NCI-H2227 (cell line): ENCODE measurements around the gene FHIP1A.
"Not testable (repeated sequence)": the region's sequence is repeated elsewhere in the genome, so short reads cannot be mapped to it uniquely, and the experiment has no call there.

Experiments
- DNase-seq: peaks from one replicate; lab custom pipeline; 2025; ENCODE audit not compliant: unreplicated experiment; lab: John Stamatoyannopoulos, UW

Gene FHIP1A

GRCh38 chr4:151408630-151409469, at the start of gene FHIP1A:
TSS of gene FHIP1A (plus strand) at chr4:151409176. CDS start at chr4:151566260, 157,084 bp downstream.
- DNase-seq, result peak; percentile 55

DNA sequence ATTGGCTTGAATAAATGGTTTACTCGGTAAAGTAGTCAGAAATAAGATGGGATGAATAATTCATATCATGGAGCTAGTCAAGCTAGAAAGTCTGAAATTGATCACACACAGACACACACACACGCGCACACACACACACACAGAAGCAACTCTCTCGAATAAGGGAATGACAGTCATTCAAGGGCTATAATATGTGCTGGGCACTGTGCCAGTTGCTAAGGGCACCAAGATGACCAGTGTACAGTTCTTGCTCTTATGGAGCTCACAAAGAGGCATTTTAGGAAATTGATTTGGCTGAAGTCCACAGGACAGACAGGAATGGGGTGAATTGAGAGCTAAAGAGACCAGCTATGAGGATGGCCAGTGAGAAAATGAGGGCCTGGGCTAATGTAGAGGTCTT, 49.4 kb upstream of the FHIP1A start:
- DNase-seq, result peak; percentile 52

GRCh38 chr4:151361126-151361525, 47.9 kb upstream of the FHIP1A start:
- DNase-seq, result no peak

GRCh38 chr4:151361966-151362365, 47.0 kb upstream of the FHIP1A start:
- DNase-seq, result no peak

DNA sequence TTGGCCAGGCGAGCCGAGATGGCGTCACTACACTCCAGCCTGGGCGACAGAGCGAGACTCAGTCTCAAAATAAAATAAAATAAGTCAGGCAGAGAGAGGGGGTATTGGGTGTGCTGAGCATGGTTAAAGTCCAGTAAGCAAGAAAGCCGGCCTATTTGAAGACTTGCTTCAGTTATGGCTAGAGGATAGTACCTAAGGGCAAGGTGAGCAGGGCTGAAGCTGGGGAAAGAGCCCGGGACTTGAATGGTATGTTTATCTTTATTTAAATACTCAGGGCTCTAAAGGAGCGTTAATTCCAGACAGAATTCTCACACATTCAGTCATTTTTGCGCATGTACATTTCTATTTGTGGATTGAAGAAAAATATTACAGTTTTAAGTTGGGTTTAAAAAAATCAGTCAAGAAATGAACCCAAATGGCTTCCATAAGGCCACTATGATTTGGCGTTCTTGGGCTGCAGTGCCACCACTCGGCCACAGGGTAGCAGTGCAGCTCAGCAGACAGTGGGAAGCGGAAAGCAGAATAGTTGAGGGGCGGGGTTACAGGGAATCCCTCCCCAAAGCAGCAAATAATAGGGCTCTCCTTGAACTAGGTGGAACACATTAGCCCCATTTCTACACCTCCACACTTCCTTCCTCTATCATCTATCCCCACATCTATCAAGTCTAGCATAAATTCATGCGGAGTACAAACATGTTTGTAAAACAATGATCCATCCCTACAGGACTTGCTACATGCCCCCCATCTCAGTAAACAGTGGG, 46.4 kb upstream of the FHIP1A start:
- peak; percentile 86 for DNase-seq

DNA sequence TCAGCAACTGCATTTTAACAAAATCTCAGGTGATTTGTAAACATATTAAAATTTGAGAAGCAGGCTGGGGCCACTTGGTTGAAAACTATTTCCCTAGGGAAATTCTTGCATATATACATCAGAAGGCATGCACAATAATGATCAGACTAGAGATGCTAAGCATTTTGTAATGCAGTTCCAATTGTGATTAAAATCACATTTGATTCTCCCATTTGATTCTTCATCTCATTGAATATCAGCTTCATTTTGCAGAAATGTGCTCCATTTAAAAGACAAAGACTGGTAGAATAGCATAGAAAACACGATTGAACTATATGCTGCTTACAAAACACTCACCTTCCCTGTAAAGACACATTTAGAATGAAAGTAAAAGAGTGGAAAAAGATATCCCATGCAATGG, 32.4 kb upstream of the FHIP1A start:
- no peak for DNase-seq

DNA sequence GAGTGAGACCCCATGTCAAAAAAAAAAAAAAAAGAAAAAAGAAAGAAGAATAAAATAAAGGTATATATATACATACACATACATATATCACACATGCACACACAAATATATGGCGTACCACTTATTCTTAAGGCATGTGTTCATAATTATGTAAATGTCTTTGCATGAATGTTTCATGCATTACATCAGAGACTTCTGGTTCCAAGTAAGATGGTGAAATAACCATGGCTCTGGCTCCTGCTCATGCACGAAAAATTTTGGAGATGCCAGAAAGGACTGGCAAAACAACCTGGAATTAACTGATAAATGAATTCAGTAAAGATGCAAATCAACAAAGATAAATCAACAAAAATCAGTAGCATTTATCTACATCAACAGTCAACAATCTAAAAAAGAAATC, 19.7 kb upstream of the FHIP1A start:
- DNase-seq, result no peak

DNA sequence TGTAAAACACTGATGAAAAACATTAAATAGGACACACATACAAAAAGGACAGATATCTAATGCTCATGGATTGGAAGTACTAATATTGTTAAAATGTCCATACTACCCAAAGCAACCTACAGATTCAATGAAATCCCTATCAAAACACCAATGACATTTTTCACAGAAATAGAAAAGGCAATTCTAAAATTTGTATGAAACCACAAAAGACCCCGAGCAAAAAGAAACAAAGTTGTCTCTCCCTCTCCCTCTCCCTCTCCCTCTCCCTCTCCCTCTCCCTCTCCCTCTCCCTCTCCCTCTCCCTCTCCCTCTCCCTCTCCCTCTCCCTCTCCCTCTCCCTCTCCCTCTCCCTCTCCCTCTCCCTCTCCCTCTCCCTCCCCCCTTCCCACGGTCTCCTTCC, 19.2 kb upstream of the FHIP1A start:
- not testable (repeated sequence) for DNase-seq

- no peak for DNase-seq
Measured at GRCh38 chr4:151395873-151396272, 13.1 kb upstream of the FHIP1A start.

DNA sequence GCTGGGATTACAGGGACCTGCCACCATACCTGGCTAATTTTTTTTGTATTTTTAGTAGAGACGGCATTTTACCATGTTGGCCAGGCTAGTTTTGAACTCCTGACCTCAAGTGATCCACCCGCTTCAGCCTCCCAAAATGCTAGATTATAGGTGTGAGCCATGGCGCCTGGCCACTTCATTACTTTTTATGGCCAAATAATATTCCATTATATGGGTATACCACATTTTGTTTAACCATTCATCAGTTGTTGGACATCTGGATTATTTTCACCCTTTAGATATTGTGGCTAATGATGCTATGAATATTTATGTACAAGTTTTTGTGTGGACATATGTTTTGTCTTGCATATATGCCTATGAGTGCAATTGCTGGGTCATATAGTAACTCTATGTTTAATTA, 8.6 kb upstream of the FHIP1A start:
- no peak for DNase-seq

DNA sequence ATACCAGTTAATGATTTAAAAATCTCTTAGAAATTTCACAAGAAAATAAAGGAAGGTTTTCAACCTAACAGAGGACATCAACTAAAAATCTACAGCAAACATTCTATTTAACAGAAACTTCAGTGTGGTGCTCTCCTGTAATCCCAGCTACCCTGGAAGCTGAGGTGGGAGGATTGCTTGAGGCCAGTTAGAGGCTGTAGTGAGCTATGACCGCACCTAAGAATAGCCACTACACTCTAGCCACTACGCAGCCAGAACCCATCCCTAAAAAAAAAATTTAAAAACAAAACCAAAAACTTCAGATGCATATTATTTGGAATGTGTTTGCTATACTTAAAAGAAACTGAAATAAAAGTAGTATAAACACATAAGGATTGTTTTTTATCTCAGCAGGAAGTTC, 7.2 kb upstream of the FHIP1A start:
- DNase-seq, result no peak

- DNase-seq, result no peak
Measured at GRCh38 chr4:151402145-151402865, 6.7 kb upstream of the FHIP1A start.

DNA sequence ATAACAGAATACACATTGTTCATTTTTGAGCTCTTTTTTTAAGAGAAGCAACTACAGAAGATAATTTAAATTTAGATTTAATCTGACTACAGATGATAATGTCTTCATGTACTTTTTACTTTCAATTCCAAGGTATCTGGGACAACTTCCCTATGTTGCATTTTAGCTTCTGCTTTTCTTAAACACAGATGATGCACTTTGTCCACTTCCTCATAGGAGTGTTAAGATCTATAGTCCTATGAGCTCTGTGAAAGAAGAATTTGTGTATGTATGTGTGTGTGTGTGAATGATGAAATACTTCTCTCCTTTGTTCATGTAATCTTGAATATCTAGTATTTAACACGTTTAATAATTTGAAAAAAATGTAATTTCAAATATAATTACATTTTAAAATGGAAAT, 5.3 kb upstream of the FHIP1A start:
- DNase-seq, result no peak

GRCh38 chr4:151404802-151405201, 4.2 kb upstream of the FHIP1A start:
- DNase-seq, result not testable (repeated sequence)

- no peak for DNase-seq
Measured at GRCh38 chr4:151407018-151407417, 2.0 kb upstream of the FHIP1A start.

- DNase-seq, result no peak
Measured at GRCh38 chr4:151407466-151408379, 1.3 kb upstream of the FHIP1A start.

DNA sequence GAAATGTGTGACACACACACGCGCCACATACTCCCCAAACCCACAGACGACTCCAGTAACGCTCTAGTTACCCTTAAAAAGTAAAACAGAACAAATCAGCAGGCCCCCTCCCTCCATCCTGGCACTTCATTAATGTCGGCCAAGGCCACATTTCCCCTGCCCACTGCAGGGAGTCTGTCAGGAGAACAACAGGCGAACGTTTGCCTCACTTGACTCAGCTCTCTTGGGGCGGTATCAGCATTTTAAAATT, 671 bp upstream of the FHIP1A start:
- DNase-seq, result no peak

DNA sequence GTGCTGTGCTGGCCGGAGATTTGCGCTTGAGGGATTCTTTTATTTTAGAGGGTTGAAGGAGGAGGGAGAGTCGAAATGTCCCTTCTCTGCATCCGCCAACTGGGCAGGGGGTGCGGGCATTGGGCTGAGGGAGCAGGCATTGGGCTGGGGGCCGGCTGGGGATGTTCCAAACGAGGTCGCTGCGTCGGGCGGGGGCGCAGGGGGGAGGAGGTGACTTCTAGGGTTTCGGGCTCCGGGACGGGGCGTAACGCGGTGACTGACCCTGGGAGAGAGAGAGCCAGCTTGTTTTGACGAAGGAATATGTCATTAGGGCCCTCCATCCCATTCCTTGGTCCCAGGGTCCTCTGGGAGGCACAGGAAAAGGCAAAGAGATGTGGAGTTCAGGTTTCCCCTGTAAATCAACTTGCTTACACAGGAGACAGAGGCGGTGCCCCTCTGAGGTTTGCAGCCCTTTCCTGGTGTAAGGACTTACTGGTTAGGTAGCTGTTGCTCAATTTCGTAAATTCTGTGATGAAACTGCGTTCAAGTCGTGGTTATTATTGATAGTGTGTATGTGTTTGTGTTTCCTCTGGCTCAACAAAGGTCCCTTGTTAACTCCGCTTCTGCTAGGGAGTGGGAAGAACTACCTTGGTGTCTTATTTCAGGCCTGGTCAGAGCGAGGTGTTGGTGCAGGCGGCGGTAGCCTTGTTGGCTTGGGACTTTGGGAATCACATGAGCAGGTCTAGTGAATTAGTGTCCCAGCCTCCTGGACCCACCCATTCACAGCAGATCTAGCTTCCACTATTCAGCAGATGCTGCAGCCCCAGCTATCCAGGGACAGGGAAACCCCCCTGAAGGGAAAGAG, 716 bp downstream of the FHIP1A start:
- DNase-seq, result no peak

DNA sequence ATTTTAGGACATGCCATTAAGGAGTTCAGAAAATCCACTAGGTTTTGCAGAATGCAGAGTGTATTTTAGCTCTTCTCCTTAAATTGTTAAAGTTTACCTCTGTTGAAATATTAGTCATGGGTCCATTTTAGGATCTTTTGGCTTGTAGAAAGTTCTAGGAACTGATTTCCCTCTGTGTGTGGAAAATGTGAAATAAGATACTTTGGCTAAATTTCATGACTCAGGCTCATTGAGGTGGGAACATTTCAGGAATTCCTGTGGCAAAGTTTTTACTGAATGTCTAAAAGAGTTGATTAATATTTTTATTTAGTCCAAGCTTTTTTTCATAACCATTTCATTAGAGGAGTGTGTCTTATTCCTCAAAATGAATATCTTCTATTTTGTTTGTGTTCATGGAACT, 7.0 kb downstream of the FHIP1A start:
- no peak for DNase-seq

- no peak for DNase-seq
Measured at GRCh38 chr4:151417164-151417571, 8.2 kb downstream of the FHIP1A start.
